Breast epithelium (tissue), 3 donors: ENCODE results near the gene CAPN15.

ENCODE experiments used
- CTCF ChIP-seq, 3 donors: fragments of 450-650 bp; IDR thresholded peaks; one replicate each; pipeline ENCODE4 v1.5.1; 2016 to 2017; ENCODE audit warnings: antibody characterized with exemption in 3 of 3, mild to moderate bottlenecking in 3 of 3, moderate library complexity in 3 of 3
- POLR2A ChIP-seq: fragments of 450-650 bp; IDR thresholded peaks from one replicate; pipeline ENCODE4 v1.6.1; 2016; ENCODE audit warnings: antibody characterized with exemption, mild to moderate bottlenecking, moderate library complexity
- POLR2AphosphoS5 ChIP-seq, 3 donors: sonication (generic); formaldehyde crosslinking; IDR thresholded peaks; one replicate each; pipeline ENCODE4 v1.6.1; 2017; ENCODE audit warnings: antibody characterized with exemption in 3 of 3

GRCh38 chr16:583815-584591, 56.5 kb downstream of the CAPN15 start:
- TF ChIP-seq POLR2A: no peak
- TF ChIP-seq CTCF (IDR thresholded peaks at IDR 0.05): no peak
- no peak for TF ChIP-seq POLR2AphosphoS5 (IDR thresholded peaks at IDR 0.05)
